Cardiac muscle cell (in vitro differentiated cells and primary cell): ENCODE measurements around the gene SRP54. TPM values are rescaled to one million over a fixed set of nuclear protein-coding genes. Genes with fewer than 3 reads are reported as not detected.
"Not testable (repeated sequence)": the region's sequence is repeated elsewhere in the genome, so short reads cannot be mapped to it uniquely, and the experiment has no call there.

Experiments used
- DNase-seq, 2 donors: peaks; one replicate each; pipeline versions ENCODE4 v3.0.0 to v3.0.0-alpha.2; 2010 to 2017; ENCODE audit warnings: low read depth in 1 of 2, low spot score in 1 of 2
- H3K27ac ChIP-seq: fragments of 200-600 bp; sonication (generic); 2 replicates; pipeline ENCODE4 v1.5.1; 2016
- H3K27me3 ChIP-seq: fragments of 200-600 bp; sonication (generic); 2 replicates; pipeline ENCODE4 v1.6.0; 2016; ENCODE audit warnings: control low read depth
- H3K36me3 ChIP-seq: fragments of 200-600 bp; sonication (generic); 2 replicates; pipeline ENCODE4 v1.5.1; 2016; ENCODE audit warnings: control low read depth
- H3K4me1 ChIP-seq: fragments of 200-600 bp; sonication (generic); 2 replicates; pipeline ENCODE4 v1.8.1; 2017; ENCODE audit warnings: low read depth, mild to moderate bottlenecking, mixed run types
- H3K4me3 ChIP-seq: fragments of 200-600 bp; sonication (generic); 2 replicates; pipeline ENCODE4 v1.5.1; 2016; ENCODE audit warnings: mild to moderate bottlenecking
- H3K9me3 ChIP-seq: fragments of 200-600 bp; sonication (generic); 2 replicates; pipeline ENCODE4 v1.5.1; 2017; ENCODE audit warnings: low read depth, mild to moderate bottlenecking, control low read depth
- polyA plus RNA-seq: library from polyadenylated mRNA; unstranded; fragments of >200 nt; fragmentation: Nextera tagmentation; extraction: Ambion mirVana; gene quantifications from 2 replicates; pipeline ENCODE4 v1.2.1, GENCODE V29; 2016
- total RNA-seq: library from RNA; depleted of rRNA; stranded (reverse); fragments of >200 nt; gene quantifications from 2 replicates; pipeline ENCODE4 v1.2.3, GENCODE V29; 2016
- TF ChIP-seq, protein P1 (sequence below): IDR thresholded peaks from 2 replicates; pipeline ENCODE4 v1.5.1; 2012; ENCODE audit warnings: low read depth, mild to moderate bottlenecking, low read length

The SRP54 gene
- total and polyA plus RNA-seq, 2 experiments from 2014 or later, result 64.2 to 68.1 TPM

- H3K27ac ChIP-seq, result no peak overlapping the region
- peaks cover 3% of the 10 kb centered on the region for H3K36me3 ChIP-seq
- DNase-seq, result no peak
- no peaks in the 10 kb centered on the region for H3K9me3 ChIP-seq
- H3K27me3 ChIP-seq, result no peaks in the 10 kb centered on the region
- no peaks in the 10 kb centered on the region for H3K4me1 ChIP-seq
- no peak overlapping the region for H3K4me3 ChIP-seq
- TF ChIP-seq, protein P1, sequence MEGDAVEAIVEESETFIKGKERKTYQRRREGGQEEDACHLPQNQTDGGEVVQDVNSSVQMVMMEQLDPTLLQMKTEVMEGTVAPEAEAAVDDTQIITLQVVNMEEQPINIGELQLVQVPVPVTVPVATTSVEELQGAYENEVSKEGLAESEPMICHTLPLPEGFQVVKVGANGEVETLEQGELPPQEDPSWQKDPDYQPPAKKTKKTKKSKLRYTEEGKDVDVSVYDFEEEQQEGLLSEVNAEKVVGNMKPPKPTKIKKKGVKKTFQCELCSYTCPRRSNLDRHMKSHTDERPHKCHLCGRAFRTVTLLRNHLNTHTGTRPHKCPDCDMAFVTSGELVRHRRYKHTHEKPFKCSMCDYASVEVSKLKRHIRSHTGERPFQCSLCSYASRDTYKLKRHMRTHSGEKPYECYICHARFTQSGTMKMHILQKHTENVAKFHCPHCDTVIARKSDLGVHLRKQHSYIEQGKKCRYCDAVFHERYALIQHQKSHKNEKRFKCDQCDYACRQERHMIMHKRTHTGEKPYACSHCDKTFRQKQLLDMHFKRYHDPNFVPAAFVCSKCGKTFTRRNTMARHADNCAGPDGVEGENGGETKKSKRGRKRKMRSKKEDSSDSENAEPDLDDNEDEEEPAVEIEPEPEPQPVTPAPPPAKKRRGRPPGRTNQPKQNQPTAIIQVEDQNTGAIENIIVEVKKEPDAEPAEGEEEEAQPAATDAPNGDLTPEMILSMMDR, result no peak
These were observed 65.3 kb downstream of the SRP54 start for GRCh38 chr14:35047976-35048513.

DNA sequence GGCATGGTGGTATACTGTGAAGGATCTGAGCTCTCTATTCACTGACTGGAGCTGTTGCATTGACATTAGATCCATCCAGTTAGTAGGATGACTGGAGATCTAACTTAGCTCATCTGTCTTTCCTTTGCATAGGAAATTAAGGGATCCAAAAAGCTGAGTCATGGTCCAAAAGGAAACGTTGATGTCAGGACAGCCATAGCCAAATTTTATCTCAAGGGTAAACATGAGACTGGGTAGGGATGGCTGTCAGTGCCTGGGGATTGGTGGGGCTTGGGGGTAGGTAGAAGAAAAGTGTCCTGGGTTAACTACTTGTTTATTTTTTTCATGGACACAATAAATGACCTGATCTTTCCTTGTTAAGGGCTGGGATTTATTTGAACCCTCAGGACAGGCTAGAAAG lies 67.9 kb downstream of the SRP54 start:
- Histone ChIP-seq H3K4me3 (no peak overlapping the region), H3K4me1 (no peaks in the 10 kb centered on the region), H3K9me3 (no peaks in the 10 kb centered on the region), H3K27ac (no peak overlapping the region), H3K27me3 (no peaks in the 10 kb centered on the region), H3K36me3 (peaks cover 8% of the 10 kb centered on the region)
- DNase-seq, result peak in 1 of 2 donors; percentile 72
- TF ChIP-seq, protein P1, result no peak

DNA sequence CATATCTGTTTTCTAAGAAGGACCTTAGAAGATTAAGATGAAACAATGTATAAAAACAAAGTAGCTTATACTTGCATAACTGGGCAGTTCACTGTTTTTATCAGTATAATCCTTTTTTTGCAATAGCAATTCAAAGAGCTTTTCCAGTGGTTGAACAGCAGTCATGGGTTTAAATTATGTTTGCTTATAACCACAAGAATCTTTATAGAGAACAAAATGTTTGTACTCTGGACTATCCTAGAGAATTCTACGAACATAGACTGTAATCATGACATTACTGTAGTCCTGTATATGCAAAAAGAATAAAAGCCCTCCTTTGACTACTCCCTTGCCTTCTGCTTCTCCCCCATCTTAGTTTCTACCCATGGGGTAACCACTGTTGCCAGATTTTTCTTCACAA lies 69.0 kb downstream of the SRP54 start:
- Histone ChIP-seq H3K27ac (no peak overlapping the region), H3K9me3 (no peaks in the 10 kb centered on the region), H3K36me3 (peaks cover 8% of the 10 kb centered on the region), H3K4me1 (no peaks in the 10 kb centered on the region), H3K27me3 (no peaks in the 10 kb centered on the region), H3K4me3 (no peak overlapping the region)
- peak in 1 of 2 donors; percentile 48 for DNase-seq
- TF ChIP-seq, protein P1, result no peak

GRCh38 chr14:35052637-35053036 lies 69.8 kb downstream of the SRP54 start:
- DNase-seq, result no peak
- peaks cover 8% of the 10 kb centered on the region for H3K36me3 ChIP-seq
- TF ChIP-seq, protein P1, result no peak
- no peak overlapping the region for H3K27ac ChIP-seq
- H3K9me3 ChIP-seq, result no peaks in the 10 kb centered on the region
- no peak overlapping the region for H3K4me3 ChIP-seq
- no peaks in the 10 kb centered on the region for H3K27me3 ChIP-seq
- no peaks in the 10 kb centered on the region for H3K4me1 ChIP-seq

DNA sequence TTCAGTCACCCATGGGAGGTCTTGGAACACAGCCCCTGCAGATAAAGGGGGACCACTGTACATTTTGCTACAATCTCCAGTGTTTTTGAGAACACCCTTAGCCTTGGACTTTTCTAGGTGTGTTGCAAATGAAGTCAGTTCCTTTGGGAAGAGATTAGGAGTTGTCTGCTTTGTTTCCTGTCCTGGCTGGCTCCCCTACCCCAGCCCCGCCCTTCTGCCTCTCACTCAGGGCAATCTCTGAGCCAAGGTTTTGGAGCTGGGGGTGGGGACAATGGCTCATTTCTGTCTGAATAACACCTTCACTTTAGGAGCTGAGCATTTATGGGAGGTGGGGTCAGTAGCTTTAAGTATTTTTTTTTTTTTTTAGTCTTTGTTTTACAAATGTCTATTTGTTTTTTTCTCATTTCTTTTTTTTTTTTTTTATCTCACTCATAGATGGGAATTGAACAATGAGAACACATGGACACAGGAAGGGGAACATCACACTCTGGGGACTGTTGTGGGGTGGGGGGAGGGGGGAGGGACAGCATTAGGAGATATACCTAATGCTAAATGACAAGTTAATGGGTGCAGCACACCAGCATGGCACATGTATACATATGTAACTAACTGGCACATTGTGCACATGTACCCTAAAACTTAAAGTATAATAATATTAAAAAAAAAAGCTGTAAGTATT lies 78.5 kb downstream of the SRP54 start:
- H3K27me3 ChIP-seq, H3K4me1 ChIP-seq, H3K4me3 ChIP-seq, H3K36me3 ChIP-seq, H3K27ac ChIP-seq, H3K9me3 ChIP-seq: not testable (repeated sequence)
- peak; percentile 13 to 38 for DNase-seq

DNA sequence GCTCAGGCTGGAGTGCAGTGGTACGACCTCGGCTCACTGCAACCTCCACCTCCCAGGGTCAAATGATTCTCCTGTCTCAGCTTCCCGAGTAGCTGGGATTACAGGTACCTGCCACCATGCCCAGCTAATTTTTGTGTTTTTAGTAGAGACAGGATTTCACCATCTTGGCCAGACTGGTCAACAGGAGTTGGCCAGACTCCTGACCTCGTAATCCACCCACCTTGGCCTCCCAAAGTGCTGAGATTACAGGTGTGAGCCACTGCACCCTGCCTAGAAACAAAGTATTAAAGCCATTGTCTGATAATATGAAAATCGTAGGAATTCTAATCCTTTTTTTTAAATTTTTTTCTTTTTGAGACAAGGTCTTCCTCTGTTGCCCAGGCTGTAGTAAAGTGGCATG lies 82.9 kb downstream of the SRP54 start:
- H3K4me3 ChIP-seq, H3K27me3 ChIP-seq, DNase-seq, H3K36me3 ChIP-seq, H3K4me1 ChIP-seq, H3K27ac ChIP-seq, H3K9me3 ChIP-seq: not testable (repeated sequence)
